Hippocampal formation (tissue), 2 donors: ENCODE data around the gene C5AR2.
"Not testable (repeated sequence)": the region's sequence is repeated elsewhere in the genome, so short reads cannot be mapped to it uniquely, and the experiment has no call there.

Experiments used
- DNase-seq, 2 donors: peaks; one replicate each; lab custom pipeline; 2025; lab: John Stamatoyannopoulos, UW

Gene C5AR2

DNA sequence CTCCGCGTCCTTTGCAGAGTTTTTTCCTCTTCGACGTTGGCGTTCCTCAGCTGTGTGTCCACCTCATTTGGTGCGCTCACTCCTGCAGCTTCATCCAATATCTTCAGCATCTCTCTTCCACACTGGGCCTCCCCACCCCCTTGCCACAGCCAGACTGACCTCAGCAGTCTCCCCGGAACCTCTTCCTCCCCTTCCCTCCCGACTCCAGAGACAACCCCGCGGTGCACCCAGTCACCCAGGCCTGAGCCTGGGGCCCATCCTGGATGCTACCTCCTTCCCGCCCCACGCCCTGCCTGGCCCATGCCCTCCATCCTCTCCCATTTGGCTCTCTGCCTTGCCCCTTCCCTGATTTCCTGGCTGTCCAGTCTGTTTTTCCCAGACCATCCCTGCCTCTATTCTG is 8.1 kb upstream of the C5AR2 start:
- no peak for DNase-seq

- DNase-seq = peak in 1 of 2 donors; percentile 33
These were observed 7.5 kb upstream of the C5AR2 start for GRCh38 chr19:47324502-47324901.

DNA sequence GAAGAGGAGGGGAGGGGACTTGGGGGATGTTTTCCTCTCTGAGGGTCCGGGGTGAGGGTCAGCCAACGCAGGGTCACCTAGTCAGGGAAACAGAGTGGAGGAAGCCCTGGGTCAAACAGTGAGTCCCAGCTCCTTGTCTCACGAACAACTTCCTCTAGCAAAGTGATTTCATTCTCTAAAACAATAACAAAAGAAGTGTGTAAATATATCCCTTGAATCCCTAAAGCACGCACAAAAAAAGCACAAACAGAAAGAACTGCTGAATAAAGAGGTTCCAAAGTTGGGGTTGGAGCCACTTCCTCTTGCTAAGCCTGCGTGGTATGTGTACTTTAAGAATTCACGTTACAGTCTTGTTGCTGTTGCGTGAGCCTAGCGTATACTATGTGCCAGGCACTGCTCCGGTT is 1.5 kb upstream of the C5AR2 start:
- peak in 1 of 2 donors; percentile 31 for DNase-seq

DNA sequence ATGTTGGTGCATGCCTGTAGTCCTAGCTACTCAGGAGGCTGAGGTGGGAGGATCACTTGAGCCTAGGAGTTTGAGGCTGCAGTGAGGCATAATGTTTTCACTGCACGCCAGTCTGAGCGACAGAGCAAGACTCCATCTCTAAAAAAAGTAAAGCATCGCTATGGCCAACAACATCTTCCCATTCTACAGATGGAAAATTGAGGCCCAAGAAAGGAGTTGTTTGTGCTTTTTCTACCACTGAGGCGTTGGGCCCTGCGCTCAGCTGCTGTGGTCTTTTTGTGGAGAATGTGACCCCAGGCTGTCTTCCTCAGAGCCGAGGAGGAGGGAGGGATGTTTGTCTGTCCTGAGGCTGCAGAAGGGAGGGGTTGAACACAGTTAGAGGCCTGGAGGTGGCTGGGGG is 485 bp upstream of the C5AR2 start:
- no peak for DNase-seq

- DNase-seq = peak in 1 of 2 donors; percentile 20
These were observed 5.1 kb downstream of the C5AR2 start for GRCh38 chr19:47336765-47337718.

GRCh38 chr19:47339196-47339880 is 7.4 kb downstream of the C5AR2 start:
- no peak for DNase-seq

GRCh38 chr19:47340477-47341208 is 8.7 kb downstream of the C5AR2 start:
- no peak for DNase-seq

GRCh38 chr19:47341734-47342133 is 9.8 kb downstream of the C5AR2 start:
- DNase-seq = no peak

GRCh38 chr19:47343194-47343802 is 11.3 kb downstream of the C5AR2 start:
- no peak for DNase-seq

GRCh38 chr19:47344425-47344824 is 12.4 kb downstream of the C5AR2 start:
- DNase-seq = no peak

DNA sequence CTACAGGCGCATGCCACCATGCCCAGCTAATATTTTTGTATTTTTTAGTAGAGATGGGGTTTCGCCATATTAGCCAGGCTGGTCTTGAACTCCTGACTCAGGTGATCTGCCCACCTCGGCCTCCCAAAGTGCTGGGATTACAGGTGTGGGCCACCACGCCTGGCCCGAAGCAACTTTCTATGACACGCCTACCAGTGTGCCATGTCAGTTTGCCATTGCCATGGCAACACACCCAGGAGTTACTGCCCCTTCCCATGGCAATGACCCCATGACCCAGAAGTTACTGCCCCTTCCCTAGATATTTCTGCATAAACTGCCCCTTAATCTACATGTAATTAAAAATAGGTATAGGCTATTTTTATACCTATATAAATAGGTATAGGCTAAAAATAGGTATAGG is 14.0 kb downstream of the C5AR2 start:
- DNase-seq = not testable (repeated sequence)

DNA sequence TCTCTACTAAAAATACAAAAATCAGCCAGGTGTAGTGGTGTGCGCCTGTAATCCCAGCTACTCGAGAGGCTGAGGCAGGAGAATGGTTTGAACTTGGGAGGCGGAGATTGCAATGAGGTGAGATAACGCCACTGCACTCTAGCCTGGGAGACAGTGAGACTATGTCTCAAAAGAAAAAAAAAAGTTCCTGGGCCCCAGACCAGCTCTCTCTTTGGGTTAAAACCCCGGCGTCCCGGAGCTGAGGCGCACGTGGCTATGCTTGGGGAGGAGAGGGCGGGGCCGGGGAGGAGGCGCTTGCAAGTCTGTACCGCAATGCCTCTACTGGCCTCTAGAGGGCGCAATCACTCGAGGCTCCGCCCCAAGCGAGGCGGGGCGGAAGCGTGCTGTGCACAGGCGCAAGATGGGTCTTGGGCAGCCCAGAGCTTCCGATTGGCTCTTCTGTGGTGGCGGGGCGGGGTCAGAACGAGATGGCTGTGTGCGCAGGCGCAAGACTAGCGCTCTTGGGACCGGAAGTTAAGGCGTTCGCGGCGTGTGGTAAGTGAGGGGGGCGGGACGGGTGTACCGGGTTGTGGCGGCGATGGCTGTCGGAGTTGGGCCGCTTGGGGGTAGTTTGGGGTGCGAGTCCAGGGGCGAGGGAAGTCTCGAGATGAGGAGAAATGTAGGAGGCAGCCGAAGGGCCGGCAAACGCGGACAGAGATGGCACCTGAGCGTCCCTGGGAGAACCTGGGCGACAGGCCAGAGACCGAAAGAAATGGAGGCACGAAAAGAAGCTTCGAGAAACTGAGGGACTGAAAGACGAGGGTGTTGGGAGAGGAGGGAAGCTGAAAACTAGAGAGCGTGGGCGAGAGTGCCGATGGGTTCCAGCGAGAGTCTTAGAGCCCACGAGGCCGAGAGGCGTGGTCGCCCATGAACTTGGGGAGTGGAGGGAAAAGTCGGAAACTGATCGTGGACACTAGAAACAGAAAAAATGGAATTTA is 17.1 kb downstream of the C5AR2 start, which contains the start of gene DHX34:
TSS of gene DHX34 (plus strand) at position 497 of the 977 bp plus-strand sequence. CDS start 3,716 bp downstream, outside the sequence.
- DNase-seq = peak; percentile 94 to 96

GRCh38 chr19:47350630-47351029 is 18.7 kb downstream of the C5AR2 start:
- no peak for DNase-seq

DNA sequence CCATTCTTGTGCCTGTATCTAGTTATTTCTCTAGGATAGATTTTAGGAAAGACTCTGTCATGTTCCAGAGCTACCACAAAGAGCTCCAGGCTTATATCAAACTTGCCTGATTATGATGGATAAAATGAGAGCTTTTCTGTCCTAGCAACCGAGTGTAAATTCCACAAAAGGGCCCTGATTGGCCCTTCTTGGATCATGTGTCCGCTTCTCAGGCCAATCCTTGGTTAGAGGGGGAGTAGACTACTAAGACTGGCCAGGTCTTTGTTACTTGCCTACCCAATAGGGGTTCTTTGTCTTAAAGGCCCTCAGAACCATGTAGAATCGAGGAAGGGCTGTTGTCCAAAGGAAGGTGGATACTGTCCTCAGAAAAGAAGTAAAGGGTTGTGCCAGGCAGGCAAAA is 19.6 kb downstream of the C5AR2 start:
- no peak for DNase-seq

- no peak for DNase-seq
These were observed 20.1 kb downstream of the C5AR2 start for GRCh38 chr19:47352095-47352494.

DNA sequence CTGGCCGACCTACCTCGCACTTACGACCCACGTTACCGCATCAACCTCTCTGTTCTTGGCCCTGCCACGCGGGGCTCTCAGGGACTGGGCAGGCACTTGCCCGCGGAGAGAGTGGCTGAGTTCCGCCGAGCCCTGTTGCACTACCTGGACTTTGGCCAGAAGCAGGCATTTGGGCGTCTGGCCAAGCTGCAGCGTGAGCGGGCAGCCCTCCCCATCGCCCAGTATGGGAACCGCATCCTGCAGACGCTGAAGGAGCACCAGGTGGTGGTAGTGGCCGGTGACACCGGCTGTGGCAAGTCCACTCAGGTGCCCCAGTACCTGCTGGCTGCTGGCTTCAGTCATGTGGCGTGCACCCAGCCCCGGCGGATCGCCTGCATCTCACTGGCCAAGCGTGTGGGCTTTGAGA is 21.3 kb downstream of the C5AR2 start:
- no peak for DNase-seq

DNA sequence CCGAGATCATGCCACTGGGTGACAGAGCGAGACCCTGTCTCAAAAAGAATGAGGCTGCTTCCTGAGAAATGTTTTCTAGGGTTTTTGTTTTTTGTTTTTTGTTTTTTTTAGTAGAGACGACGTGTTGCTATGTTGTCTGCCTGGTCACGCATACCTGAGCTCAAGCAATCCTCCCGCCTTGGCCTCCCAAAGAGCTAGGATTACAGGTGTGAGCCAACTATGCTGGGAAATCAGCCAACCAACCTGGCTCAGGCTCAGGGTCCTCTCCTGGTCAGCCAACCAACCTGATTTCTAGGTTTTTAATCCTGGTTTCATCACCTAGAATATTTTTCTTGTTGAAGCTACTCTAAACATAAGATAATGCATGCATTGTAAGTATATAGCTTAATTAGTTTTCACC is 24.9 kb downstream of the C5AR2 start:
- DNase-seq = no peak

DNA sequence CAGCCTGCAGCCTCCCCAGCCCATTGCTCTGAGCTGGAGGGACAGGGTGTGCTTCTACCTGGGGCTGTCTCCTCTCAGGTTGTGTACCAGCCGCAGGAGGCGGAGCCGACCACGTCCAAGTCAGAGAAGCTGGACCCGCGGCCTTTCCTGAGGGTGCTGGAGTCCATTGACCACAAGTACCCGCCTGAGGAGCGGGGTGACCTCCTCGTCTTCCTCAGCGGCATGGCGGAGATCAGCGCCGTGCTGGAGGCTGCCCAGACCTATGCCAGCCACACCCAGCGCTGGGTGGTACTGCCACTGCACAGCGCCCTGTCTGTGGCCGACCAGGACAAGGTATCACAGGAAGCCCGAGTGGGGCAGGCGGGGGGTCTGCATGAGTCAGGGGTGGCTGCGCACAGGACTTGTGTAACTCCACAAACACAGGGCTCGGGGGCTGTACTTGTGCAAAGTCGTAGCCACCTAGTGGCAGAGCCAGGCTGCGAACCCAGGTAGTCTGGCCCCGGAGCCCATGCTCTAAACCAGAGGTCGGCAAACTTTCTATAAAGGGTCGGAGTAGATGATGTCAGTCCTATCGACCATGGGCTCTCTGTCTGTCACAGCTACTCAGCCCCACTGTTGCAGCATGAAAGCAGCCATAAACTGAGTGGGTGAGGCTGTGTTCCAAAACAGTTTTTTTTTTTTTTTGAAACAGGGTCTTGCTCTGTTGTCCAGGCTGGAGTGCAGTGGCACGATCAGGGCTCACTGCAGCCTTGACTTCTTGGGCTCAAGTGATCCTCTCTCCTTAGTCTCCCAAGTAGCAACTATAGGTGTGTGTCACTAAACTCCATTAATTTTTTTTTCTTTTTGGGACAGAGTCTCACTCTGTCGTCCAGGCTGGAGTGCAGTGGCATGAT is 26.1 kb downstream of the C5AR2 start:
- no peak for DNase-seq

DNA sequence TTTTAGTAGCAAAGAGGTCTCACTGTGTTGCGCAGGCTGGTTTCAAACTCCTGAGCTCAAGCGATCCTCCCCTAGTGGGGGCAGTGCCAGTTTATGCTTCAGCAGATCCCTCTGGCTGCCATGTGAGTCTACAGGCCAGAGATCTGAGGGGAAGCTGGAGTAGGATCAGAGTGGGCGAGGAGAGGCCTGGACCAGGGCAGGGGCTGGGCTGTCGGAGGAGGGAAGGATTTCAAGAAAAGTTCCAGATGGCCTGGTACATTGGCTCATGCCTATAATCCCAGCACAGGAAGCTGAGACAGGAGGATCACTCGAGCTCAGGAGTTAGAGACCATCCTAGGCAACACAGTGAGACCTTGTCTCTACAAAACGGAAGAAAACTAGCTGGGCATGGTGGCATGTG is 27.0 kb downstream of the C5AR2 start:
- no peak for DNase-seq

- no peak for DNase-seq
These were observed 30.3 kb downstream of the C5AR2 start for GRCh38 chr19:47362321-47362720.
